IMR-90 (cell line): ENCODE measurements around the gene AFTPH. TPM values are rescaled to one million over a fixed set of nuclear protein-coding genes. Genes with fewer than 3 reads are reported as not detected.

ENCODE experiments used
- ATAC-seq: fragments of 200-7000 bp; cut with Tn5 transposase; 2 replicates; pipeline ENCODE4 v1.9.1; 2020; ENCODE audit warnings: low read depth, mild to moderate bottlenecking, moderate library complexity
- BruUV-seq: library from RNA; stranded (reverse); fragments of 400-500 nt; replicated peaks from 2 replicates; lab custom pipeline; 2021; lab: Mats Ljungman, UMichigan
- CTCF ChIA-PET: fragments of 300-600 bp; formaldehyde crosslinking; extraction: SDS; loops from one replicate; lab custom pipeline; 2021; ENCODE audit warnings: antibody characterized with exemption; lab: Yijun Ruan, JAX
- POLR2A ChIA-PET: fragments of 300-600 bp; sonication (Branson Sonifier 250); formaldehyde crosslinking; loops from one replicate; lab custom pipeline; 2022; ENCODE audit warnings: antibody characterized with exemption; ENCODE audit not compliant: unreplicated experiment; lab: Charles Lee
- DNase-seq: peaks from one replicate; pipeline ENCODE4 v3.0.0; 2013
- H2AFZ ChIP-seq: replicated peaks from 2 replicates; pipeline ENCODE3; 2013; ENCODE audit warnings: low read length, mild to moderate bottlenecking; ENCODE audit not compliant: poor library complexity
- H2AK5ac ChIP-seq: 2 replicates; pipeline ENCODE4 v1.6.1; 2013; ENCODE audit warnings: low read depth, low read length, inconsistent platforms
- H2AK9ac ChIP-seq: replicated peaks from 2 replicates; pipeline ENCODE3; 2013; ENCODE audit warnings: mild to moderate bottlenecking, low read depth, low read length, moderate library complexity; ENCODE audit not compliant: poor library complexity
- H2BK120ac ChIP-seq: 2 replicates; pipeline ENCODE4 v1.6.1; 2013; ENCODE audit warnings: low read depth, low read length, inconsistent platforms
- H2BK15ac ChIP-seq: 3 replicates; pipeline ENCODE4 v1.6.1; 2013; ENCODE audit warnings: low read depth, low read length, inconsistent platforms
- H2BK20ac ChIP-seq: 2 replicates; pipeline ENCODE4 v1.6.1; 2013; ENCODE audit warnings: low read depth, mild to moderate bottlenecking, inconsistent platforms, low read length, moderate library complexity
- H2BK5ac ChIP-seq: 2 replicates; pipeline ENCODE4 v1.6.1; 2013; ENCODE audit warnings: mild to moderate bottlenecking, low read depth, low read length, inconsistent platforms; ENCODE audit not compliant: poor library complexity, severe bottlenecking
- H3K14ac ChIP-seq: replicated peaks from 2 replicates; pipeline ENCODE4 v1.6.1; 2013; ENCODE audit warnings: low read depth, low read length, inconsistent platforms
- H3K18ac ChIP-seq: 2 replicates; pipeline ENCODE4 v1.6.1; 2013; ENCODE audit warnings: low read depth, low read length, control low read depth
- H3K23ac ChIP-seq: 2 replicates; pipeline ENCODE4 v1.6.1; 2013; ENCODE audit warnings: low read depth, low read length, inconsistent platforms
- H3K27ac ChIP-seq: 2 replicates; pipeline ENCODE4 v1.5.1; 2013; ENCODE audit warnings: mild to moderate bottlenecking, control low read depth, low read length; ENCODE audit not compliant: insufficient read depth
- H3K27me3 ChIP-seq: 2 replicates; pipeline ENCODE4 v1.6.1; 2013; ENCODE audit warnings: low read length; ENCODE audit not compliant: control insufficient read depth, insufficient read depth
- H3K36me3 ChIP-seq: 2 replicates; pipeline ENCODE4 v1.6.1; 2013; ENCODE audit warnings: low read length, mixed read lengths; ENCODE audit not compliant: control insufficient read depth, insufficient read depth
- H3K4ac ChIP-seq: 2 replicates; pipeline ENCODE4 v1.6.1; 2013; ENCODE audit warnings: low read depth, low read length, inconsistent platforms
- H3K4me1 ChIP-seq: 2 replicates; pipeline ENCODE4 v1.6.1; 2013; ENCODE audit warnings: low read length, mixed read lengths; ENCODE audit not compliant: control insufficient read depth, insufficient read depth
- H3K4me2 ChIP-seq: 2 replicates; pipeline ENCODE4 v1.6.1; 2013; ENCODE audit warnings: low read depth, mild to moderate bottlenecking, control low read depth, low read length, moderate library complexity
- H3K4me3 ChIP-seq: 2 replicates; pipeline ENCODE4 v1.5.1; 2013; ENCODE audit warnings: low read depth, mild to moderate bottlenecking, control low read depth, low read length, moderate library complexity; ENCODE audit not compliant: insufficient read depth
- H3K56ac ChIP-seq: 2 replicates; pipeline ENCODE4 v1.6.1; 2013; ENCODE audit warnings: low read length, inconsistent platforms; ENCODE audit not compliant: insufficient read depth; ENCODE audit errors: extremely low read depth
- H3K79me1 ChIP-seq, 2 experiments: 2 replicates each; pipeline ENCODE4 v1.6.1; 2013; ENCODE audit warnings: low read length in 2 of 2, inconsistent platforms in 1 of 2, low read depth in 1 of 2
- H3K9ac ChIP-seq: 2 replicates; pipeline ENCODE4 v1.6.1; 2013; ENCODE audit warnings: low read depth, low read length, control low read depth
- H3K9me1 ChIP-seq: 2 replicates; pipeline ENCODE4 v1.6.1; 2013; ENCODE audit warnings: low read length, inconsistent platforms; ENCODE audit not compliant: insufficient read depth
- H3K9me3 ChIP-seq: 2 replicates; pipeline ENCODE4 v1.6.1; 2013; ENCODE audit warnings: low read length; ENCODE audit not compliant: control insufficient read depth, insufficient read depth
- H4K20me1 ChIP-seq: 2 replicates; pipeline ENCODE4 v1.6.1; 2013; ENCODE audit warnings: low read length, inconsistent platforms; ENCODE audit not compliant: insufficient read depth
- H4K5ac ChIP-seq: 2 replicates; pipeline ENCODE4 v1.6.1; 2013; ENCODE audit warnings: mild to moderate bottlenecking, low read depth, low read length, control low read depth
- H4K8ac ChIP-seq, 2 experiments: 2 replicates each; pipeline ENCODE4 v1.6.1; 2013; ENCODE audit warnings: low read depth in 2 of 2, low read length in 2 of 2, control low read depth in 1 of 2, inconsistent platforms in 1 of 2
- H4K91ac ChIP-seq: 2 replicates; pipeline ENCODE4 v1.6.1; 2013; ENCODE audit warnings: low read depth, low read length, inconsistent platforms; ENCODE audit not compliant: insufficient read depth
- SMC3 ChIP-seq: fragments of 150-350 bp; IDR thresholded peaks from 2 replicates; pipeline ENCODE4 v1.6.1; 2016; ENCODE audit warnings: low read depth, mild to moderate bottlenecking, antibody characterized with exemption, low read length, moderate library complexity
- WGBS, 2 experiments: methylation state at CpG; one replicate each; pipeline versions ENCODE4 v1.1.5 to v1.1.7; 2013; ENCODE audit warnings: missing lambda C conversion rate in 2 of 2; ENCODE audit not compliant: insufficient read length in 1 of 2; ENCODE audit errors: extremely low coverage in 2 of 2; 5-methylcytosine and 5-hydroxymethylcytosine counted together
- dilution Hi-C: fragments of 300-500 bp; cut with HindIII; formaldehyde crosslinking; loops from one replicate; pipeline ENCODE4 v1.14.3; 2018; ENCODE audit warnings: low sequenced_read_pairs; ENCODE audit not compliant: unreplicated experiment
- in situ Hi-C: fragments of 300-500 bp; cut with MboI; formaldehyde crosslinking; loops from 3 replicates; pipeline ENCODE4 v1.14.3; 2019; ENCODE audit warnings: low sequenced_read_pairs, inconsistent platforms, mixed read lengths
- intact Hi-C: fragments of 100-400 bp; cut with micrococcal nuclease; formaldehyde crosslinking; loops from 2 replicates; pipeline ENCODE4 v1.10.0; 2022
- polyA plus RNA-seq, 3 experiments: library from polyadenylated mRNA; depleted of rRNA; stranded (reverse); fragments of >200 nt; gene quantifications; 2 replicates each; pipeline ENCODE4 v1.2.3, GENCODE V29; 2012; ENCODE audit warnings: low replicate concordance in 1 of 3
- total RNA-seq: library from RNA; depleted of rRNA; stranded (reverse); fragments of >200 nt; gene quantifications from 2 replicates; pipeline ENCODE4 v1.2.3, GENCODE V29; 2012
- TF ChIP-seq, protein P1 (sequence below): conservative IDR thresholded peaks from 2 replicates; pipeline ENCODE4 v1.5.1; 2012; ENCODE audit warnings: mild to moderate bottlenecking, low read depth, low read length, improper control_type of control experiment

The AFTPH gene
- total and polyA plus RNA-seq, 2 of the 4 experiments (the other 2 are of a cell fraction): 9.4 to 19.9 TPM

DNA sequence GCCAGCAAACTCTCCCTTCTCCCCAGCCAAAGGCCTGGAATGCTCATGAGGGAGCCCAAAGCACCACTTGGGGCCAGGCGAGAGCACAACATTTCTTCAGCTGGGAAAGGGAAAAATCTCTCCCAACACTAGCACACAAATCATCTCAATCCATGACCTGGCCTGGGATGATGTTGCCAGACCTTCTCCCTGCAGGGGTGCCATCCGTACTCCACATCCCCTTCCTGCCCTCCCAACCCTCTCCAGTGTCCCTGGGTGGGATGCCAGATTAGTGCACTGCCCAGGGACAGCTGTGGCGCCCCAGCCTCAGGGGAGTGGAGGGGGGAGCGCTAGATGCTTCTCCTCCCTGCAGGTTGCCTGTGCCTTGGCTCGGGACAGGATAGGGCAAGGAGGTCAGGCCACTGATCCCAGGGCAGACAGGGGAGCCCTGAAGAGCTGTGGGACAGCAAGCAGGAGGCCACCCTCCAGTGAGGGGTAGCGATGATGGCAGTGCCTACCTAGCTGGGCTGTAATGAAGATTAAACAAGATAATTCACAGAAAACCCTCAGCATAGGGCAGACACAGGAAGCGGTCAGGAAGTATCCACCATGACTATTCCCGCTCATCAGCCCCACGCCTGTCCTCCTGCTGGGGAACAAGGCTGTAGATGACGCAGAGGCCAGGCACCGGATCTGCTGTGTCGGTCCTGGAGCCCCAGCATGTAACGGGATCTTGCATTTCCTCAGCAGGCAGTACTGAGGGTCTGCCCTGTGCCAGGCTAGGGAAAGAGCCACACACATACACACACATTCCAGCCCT is 98.5 kb downstream of the AFTPH start:
- Histone ChIP-seq H3K23ac (no peak overlapping the region), H2AK9ac (no peak overlapping the region), H3K14ac (no peak overlapping the region), H3K56ac (no peak overlapping the region), H3K36me3 (no peaks in the 10 kb centered on the region), H3K9me3 (no peaks in the 10 kb centered on the region), H4K20me1 (no peaks in the 10 kb centered on the region), H3K4me2 (no peak overlapping the region), H4K91ac (no peak overlapping the region), H3K79me1 (no peaks in the 10 kb centered on the region), H2BK20ac (no peak overlapping the region), H2BK15ac (no peak overlapping the region), H3K4ac (no peak overlapping the region), H3K27ac (no peak overlapping the region), H3K4me3 (no peak overlapping the region), H4K8ac (no peak overlapping the region), H3K4me1 (no peaks in the 10 kb centered on the region; the same call in 1 of the 2 replicates), H2AK5ac (no peak overlapping the region), H3K9ac (no peak overlapping the region), H2BK120ac (no peak overlapping the region), H2BK5ac (no peak overlapping the region), H3K9me1 (no peaks in the 10 kb centered on the region), H4K5ac (no peak overlapping the region), H2AFZ (no peak overlapping the region), H3K27me3 (peaks cover 50% of the 10 kb centered on the region), H3K18ac (no peak overlapping the region)
- POLR2A ChIA-PET: no interaction called here
- CTCF ChIA-PET: interaction anchor here (0.5 to 0.7 kb wide), 2 partner anchors 19 to 38 kb away, joined by 3 read pairs; no protein-coding TSS in a partner anchor
- TF ChIP-seq, protein P1, sequence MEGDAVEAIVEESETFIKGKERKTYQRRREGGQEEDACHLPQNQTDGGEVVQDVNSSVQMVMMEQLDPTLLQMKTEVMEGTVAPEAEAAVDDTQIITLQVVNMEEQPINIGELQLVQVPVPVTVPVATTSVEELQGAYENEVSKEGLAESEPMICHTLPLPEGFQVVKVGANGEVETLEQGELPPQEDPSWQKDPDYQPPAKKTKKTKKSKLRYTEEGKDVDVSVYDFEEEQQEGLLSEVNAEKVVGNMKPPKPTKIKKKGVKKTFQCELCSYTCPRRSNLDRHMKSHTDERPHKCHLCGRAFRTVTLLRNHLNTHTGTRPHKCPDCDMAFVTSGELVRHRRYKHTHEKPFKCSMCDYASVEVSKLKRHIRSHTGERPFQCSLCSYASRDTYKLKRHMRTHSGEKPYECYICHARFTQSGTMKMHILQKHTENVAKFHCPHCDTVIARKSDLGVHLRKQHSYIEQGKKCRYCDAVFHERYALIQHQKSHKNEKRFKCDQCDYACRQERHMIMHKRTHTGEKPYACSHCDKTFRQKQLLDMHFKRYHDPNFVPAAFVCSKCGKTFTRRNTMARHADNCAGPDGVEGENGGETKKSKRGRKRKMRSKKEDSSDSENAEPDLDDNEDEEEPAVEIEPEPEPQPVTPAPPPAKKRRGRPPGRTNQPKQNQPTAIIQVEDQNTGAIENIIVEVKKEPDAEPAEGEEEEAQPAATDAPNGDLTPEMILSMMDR: 0 out of 2 replicates have a peak, but pooled peaks have one; percentile 11
- no peak for TF ChIP-seq SMC3
- ATAC-seq (peak; percentile 59), DNase-seq (no peak)
- in situ Hi-C loops: no loop called here
- no TSS peak for BruUV-seq
- 96% methylated on average over 4 of the region's 13 CpGs; no CpG with 5 or more reads in 1 of the 2 experiments for WGBS, 2 experiments
- intact Hi-C loops: no loop called here
- dilution Hi-C loops: no loop called here
